ENCODE data around the gene GAD2. TPM values are rescaled to one million over a fixed set of nuclear protein-coding genes. Genes with fewer than 3 reads are reported as not detected.

Gene GAD2
- total RNA-seq, 1 experiment from 2014 or later, result not detected

DNA sequence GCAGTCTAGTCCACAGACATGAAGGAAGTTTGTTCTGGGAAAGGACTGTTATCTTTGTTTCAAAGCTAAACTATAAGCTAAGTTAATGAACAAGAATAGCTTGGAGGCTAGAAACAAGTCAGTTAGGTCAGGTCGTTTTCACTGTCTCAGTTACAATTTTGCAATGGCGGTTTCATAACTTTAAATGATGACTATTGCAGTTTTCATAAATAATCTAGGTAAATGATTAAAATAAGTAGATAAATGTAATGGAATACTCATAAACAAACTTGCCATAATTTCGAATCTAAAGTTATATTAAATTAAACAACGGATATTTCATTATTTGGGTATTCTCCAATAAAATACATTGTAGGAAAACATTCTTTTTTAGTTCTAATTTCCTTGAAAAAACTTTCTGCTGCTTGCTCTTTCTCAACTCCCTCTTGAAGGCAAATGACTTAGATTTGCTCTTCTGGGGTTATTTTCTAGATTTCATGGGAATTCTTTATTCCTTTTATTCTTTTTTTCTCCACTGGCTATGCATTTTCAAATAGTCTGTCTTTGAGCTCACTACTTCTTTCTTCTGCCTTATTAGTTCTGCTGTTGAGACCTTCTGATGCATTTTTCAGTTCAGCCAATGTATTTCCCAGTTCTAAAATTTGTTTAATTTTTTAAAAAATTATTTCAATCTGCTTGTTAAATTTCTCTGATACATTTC, 117.8 kb downstream of the GAD2 start:
- Histone ChIP-seq H3K9me3 (ENCODE audit: control insufficient read depth, insufficient read depth, low read depth, low read length) (no peaks in the 10 kb centered on the region), H3K27me3 (ENCODE audit: control insufficient read depth, insufficient read depth, low read length) (no peaks in the 10 kb centered on the region), H3K36me3 (ENCODE audit: control insufficient read depth, insufficient read depth, low read length) (no peaks in the 10 kb centered on the region), H3K4me1 (ENCODE audit: control insufficient read depth, insufficient read depth, low read length) (no peaks in the 10 kb centered on the region), H3K27ac (ENCODE audit: low read length) (no peak overlapping the region), H3K4me3 (ENCODE audit: low read depth in 2 of 2, low read length in 2 of 2) (no peak overlapping the region)
- DNase-seq (ENCODE audit: low read depth, low spot score) (no peak), ATAC-seq (no peak)
- TF ChIP-seq TCF7L2 (IDR thresholded peaks at IDR 0.05; ENCODE audit: low read depth, low read length) (no peak), SIN3A (IDR thresholded peaks at IDR 0.05; ENCODE audit: borderline replicate concordance, insufficient read depth, low read depth, low read length) (no peak), POLR2AphosphoS5 (IDR thresholded peaks at IDR 0.05; ENCODE audit: low read depth, low read length) (no peak)
- TF ChIP-seq, protein P1, sequence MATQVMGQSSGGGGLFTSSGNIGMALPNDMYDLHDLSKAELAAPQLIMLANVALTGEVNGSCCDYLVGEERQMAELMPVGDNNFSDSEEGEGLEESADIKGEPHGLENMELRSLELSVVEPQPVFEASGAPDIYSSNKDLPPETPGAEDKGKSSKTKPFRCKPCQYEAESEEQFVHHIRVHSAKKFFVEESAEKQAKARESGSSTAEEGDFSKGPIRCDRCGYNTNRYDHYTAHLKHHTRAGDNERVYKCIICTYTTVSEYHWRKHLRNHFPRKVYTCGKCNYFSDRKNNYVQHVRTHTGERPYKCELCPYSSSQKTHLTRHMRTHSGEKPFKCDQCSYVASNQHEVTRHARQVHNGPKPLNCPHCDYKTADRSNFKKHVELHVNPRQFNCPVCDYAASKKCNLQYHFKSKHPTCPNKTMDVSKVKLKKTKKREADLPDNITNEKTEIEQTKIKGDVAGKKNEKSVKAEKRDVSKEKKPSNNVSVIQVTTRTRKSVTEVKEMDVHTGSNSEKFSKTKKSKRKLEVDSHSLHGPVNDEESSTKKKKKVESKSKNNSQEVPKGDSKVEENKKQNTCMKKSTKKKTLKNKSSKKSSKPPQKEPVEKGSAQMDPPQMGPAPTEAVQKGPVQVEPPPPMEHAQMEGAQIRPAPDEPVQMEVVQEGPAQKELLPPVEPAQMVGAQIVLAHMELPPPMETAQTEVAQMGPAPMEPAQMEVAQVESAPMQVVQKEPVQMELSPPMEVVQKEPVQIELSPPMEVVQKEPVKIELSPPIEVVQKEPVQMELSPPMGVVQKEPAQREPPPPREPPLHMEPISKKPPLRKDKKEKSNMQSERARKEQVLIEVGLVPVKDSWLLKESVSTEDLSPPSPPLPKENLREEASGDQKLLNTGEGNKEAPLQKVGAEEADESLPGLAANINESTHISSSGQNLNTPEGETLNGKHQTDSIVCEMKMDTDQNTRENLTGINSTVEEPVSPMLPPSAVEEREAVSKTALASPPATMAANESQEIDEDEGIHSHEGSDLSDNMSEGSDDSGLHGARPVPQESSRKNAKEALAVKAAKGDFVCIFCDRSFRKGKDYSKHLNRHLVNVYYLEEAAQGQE (IDR thresholded peaks at IDR 0.05; ENCODE audit: insufficient read depth in 1 of 2, low read depth in 2 of 2, low read length in 1 of 2), result no peak
- TF ChIP-seq, protein P2, sequence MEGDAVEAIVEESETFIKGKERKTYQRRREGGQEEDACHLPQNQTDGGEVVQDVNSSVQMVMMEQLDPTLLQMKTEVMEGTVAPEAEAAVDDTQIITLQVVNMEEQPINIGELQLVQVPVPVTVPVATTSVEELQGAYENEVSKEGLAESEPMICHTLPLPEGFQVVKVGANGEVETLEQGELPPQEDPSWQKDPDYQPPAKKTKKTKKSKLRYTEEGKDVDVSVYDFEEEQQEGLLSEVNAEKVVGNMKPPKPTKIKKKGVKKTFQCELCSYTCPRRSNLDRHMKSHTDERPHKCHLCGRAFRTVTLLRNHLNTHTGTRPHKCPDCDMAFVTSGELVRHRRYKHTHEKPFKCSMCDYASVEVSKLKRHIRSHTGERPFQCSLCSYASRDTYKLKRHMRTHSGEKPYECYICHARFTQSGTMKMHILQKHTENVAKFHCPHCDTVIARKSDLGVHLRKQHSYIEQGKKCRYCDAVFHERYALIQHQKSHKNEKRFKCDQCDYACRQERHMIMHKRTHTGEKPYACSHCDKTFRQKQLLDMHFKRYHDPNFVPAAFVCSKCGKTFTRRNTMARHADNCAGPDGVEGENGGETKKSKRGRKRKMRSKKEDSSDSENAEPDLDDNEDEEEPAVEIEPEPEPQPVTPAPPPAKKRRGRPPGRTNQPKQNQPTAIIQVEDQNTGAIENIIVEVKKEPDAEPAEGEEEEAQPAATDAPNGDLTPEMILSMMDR (IDR thresholded peaks at IDR 0.05), result no peak
- intact Hi-C loops (cut with micrococcal nuclease; ENCODE audit: unreplicated experiment), result loop anchor here (10.0 kb wide), 1 partner anchor 550 kb away; no protein-coding TSS in a partner anchor
- ChIA-PET CTCF (interaction anchor here (0.6 kb wide), 2 partner anchors 222 to 533 kb away, joined by 3 to 5 read pairs; no protein-coding TSS in a partner anchor), POLR2A (no interaction called here)
- no TSS peak for BruUV-seq (replicated peaks)
- in situ Hi-C loops (cut with HindIII; ENCODE audit: low pct_unique_long_range_greater_than_20kb, low sequenced_read_pairs), result no loop called here

DNA sequence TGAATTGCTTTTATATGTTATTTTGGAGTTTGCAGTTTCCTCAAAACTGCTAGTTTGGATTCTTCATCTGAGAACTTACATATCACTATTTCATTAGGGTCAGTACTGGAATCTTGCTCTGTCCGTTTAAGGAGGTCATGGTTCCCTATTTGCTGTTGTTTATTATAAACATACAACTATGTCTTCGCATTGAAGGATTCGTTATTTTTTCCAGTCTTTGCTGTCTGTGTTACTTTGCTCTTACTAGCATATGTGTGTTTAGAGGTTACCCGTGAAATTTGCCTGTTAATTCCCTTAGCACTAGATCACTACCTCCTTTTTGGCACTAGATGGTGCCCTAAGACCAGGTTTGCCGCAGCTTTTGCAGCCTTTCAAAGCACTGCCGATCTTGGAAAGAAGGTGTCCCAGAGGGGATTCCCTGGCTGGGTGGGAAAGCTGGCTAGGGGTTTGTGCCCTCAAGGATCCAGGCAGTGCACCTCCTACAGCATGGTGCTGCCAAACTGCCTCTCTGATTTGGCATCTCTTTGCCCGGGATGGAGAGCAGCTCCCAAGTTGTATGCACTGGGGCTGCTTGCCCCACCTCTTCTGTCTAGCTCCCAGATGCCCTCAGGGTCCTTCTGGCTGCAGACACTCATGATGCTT, 118.5 kb downstream of the GAD2 start:
- H3K4me1 ChIP-seq (ENCODE audit: control insufficient read depth, insufficient read depth, low read length), result no peaks in the 10 kb centered on the region
- DNase-seq (ENCODE audit: low read depth, low spot score), result peak; percentile 60
- H3K27me3 ChIP-seq (ENCODE audit: control insufficient read depth, insufficient read depth, low read length), result no peaks in the 10 kb centered on the region
- POLR2A ChIA-PET, result no interaction called here
- peak overlapping the region in 1 of 2 experiments; percentile 29; a peak in 2 of 4 replicates for H3K4me3 ChIP-seq (ENCODE audit: low read depth in 2 of 2, low read length in 2 of 2)
- BruUV-seq (replicated peaks), result no TSS peak
- TF ChIP-seq, protein P1 (IDR thresholded peaks at IDR 0.05; ENCODE audit: insufficient read depth in 1 of 2, low read depth in 2 of 2, low read length in 1 of 2), result no peak
- TF ChIP-seq, protein P2 (IDR thresholded peaks at IDR 0.05), result peak; percentile 70
- ATAC-seq, result peak; percentile 76; the same call in 1 of the 2 replicates
- in situ Hi-C loops (cut with HindIII; ENCODE audit: low pct_unique_long_range_greater_than_20kb, low sequenced_read_pairs), result no loop called here
- CTCF ChIA-PET, result interaction anchor here (0.6 kb wide), 2 partner anchors 221 to 532 kb away, joined by 3 to 5 read pairs; no protein-coding TSS in a partner anchor
- H3K36me3 ChIP-seq (ENCODE audit: control insufficient read depth, insufficient read depth, low read length), result no peaks in the 10 kb centered on the region
- no peaks in the 10 kb centered on the region for H3K9me3 ChIP-seq (ENCODE audit: control insufficient read depth, insufficient read depth, low read depth, low read length)
- intact Hi-C loops (cut with micrococcal nuclease; ENCODE audit: unreplicated experiment), result loop anchor here (1.0 to 10.0 kb wide), 2 partner anchors 222 to 550 kb away; no protein-coding TSS in a partner anchor
- H3K27ac ChIP-seq (ENCODE audit: low read length), result no peak overlapping the region
